ENCODE results near the gene MAP3K2.
"Not testable (repeated sequence)": the region's sequence is repeated elsewhere in the genome, so short reads cannot be mapped to it uniquely, and the experiment has no call there.

The MAP3K2 gene

DNA sequence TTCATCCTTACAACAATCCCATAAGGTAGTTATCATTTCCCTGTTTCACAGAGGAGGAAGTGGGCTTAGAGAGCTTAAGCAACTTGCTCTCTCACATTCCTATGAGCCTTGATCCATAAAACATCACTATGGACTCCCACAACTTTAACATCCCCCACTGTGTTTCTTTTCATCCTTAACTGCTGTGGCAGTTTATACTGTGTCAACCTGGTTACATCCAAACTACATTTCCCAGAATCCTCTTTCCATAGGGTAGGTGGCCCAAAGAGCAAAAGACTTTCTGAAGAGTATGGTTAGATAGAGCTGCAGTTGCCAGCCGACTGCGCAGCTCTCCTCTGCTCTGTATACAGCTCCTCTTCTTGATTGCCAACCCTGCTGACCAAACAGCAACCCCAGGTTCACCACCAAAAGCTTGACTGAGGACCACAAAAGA is 22.5 kb downstream of the MAP3K2 start:
- Mint-ChIP-seq H3K27me3 (no peaks in the 10 kb centered on the region), H3K36me3 (peaks cover 8% of the 10 kb centered on the region), H3K4me1 (peaks cover 40% of the 10 kb centered on the region), H3K27ac (peak overlapping the region; percentile 65), H3K4me3 (no peak overlapping the region), H3K9me3 (no peaks in the 10 kb centered on the region)
- no peak for DNase-seq (ENCODE audit: low spot score in 2 of 2)
- ATAC-seq (ENCODE audit: low read depth): peak; percentile 58

- Mint-ChIP-seq H3K27me3 (no peaks in the 10 kb centered on the region), H3K4me3 (no peak overlapping the region), H3K36me3 (peaks cover 2% of the 10 kb centered on the region), H3K9me3 (no peaks in the 10 kb centered on the region), H3K4me1 (peaks cover 50% of the 10 kb centered on the region), H3K27ac (no peak overlapping the region)
- ATAC-seq (ENCODE audit: low read depth) (no peak), DNase-seq (ENCODE audit: low spot score in 2 of 2) (no peak)
Measured at GRCh38 chr2:127362971-127363370, 24.8 kb downstream of the MAP3K2 start.

DNA sequence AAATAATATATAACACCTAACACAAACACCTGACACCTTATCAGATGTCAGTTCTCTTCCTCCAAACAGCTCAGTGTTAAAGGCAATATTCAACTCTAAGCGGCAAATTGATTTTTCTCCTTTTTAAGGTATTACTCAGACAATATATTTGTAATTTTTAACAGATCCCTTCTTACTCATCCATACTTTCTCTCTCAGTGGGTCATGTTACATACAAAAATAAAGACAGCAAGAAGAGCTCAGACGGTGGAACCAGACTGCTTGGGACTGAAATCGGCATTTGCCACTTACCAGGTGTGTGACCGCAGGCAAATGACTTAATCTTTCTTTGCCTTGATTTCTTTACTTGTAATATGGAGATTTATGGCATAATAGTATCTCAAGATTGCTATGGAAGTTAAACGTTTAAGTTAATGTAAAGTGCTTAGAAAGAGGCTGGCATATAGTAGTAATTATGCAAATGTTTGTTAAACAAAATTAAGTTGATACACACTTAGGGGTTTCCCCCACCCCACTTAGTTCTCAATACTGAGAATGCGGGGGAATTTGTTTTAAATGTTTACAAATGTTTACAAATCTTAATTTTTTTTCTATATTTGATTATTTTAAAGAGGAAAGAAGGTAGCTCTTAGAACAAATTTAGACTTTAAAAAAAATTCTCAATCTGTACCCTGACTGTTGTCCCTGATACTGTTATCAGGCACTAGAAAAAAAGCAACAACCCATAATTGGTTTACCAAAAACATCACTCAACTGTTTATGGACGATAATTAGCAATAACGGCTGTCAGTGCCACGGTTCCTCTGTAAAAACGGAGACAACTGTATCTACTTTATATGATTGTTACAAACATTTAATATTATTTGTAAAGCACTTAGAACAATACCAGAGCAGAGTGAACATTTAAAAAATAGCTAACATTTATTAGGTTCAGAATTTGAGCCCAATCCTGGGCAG is 25.6 kb downstream of the MAP3K2 start:
- Mint-ChIP-seq H3K4me1 (peaks cover 46% of the 10 kb centered on the region), H3K36me3 (peaks cover 2% of the 10 kb centered on the region), H3K27me3 (no peaks in the 10 kb centered on the region), H3K4me3 (no peak overlapping the region), H3K27ac (peak overlapping the region; percentile 71), H3K9me3 (no peaks in the 10 kb centered on the region)
- DNase-seq (ENCODE audit: low spot score in 2 of 2) (no peak), ATAC-seq (ENCODE audit: low read depth) (peak; percentile 53)

GRCh38 chr2:127360242-127360641 is 27.5 kb downstream of the MAP3K2 start:
- Mint-ChIP-seq H3K4me1 (peaks cover 47% of the 10 kb centered on the region), H3K9me3 (no peaks in the 10 kb centered on the region), H3K36me3 (peaks cover 3% of the 10 kb centered on the region), H3K4me3 (no peak overlapping the region), H3K27me3 (no peaks in the 10 kb centered on the region), H3K27ac (no peak overlapping the region)
- no peak for DNase-seq (ENCODE audit: low spot score in 2 of 2)
- no peak for ATAC-seq (ENCODE audit: low read depth)

- Mint-ChIP-seq H3K27ac (peak overlapping the region; percentile 22), H3K36me3 (peaks cover 5% of the 10 kb centered on the region), H3K4me3 (no peak overlapping the region)
Measured at GRCh38 chr2:127359520-127359919, 28.3 kb downstream of the MAP3K2 start.

DNA sequence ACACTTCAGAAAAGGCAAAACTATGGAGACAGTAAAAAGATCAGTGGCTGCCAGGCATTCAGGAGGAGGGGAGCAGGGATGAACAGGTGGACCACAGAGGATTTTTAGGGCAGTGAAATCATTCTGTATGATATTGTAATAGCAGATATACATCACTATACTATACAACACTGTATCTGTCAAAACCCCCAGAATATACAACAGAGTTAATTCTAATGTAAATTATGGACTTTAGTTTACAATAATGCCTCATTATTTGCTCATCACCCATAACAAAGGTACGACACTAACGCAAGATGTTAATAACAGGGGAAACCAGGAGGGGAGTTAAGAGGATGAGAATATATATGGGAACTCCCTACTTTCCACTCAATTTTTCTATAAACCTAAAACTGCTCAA is 28.8 kb downstream of the MAP3K2 start:
- DNase-seq (ENCODE audit: low spot score in 2 of 2) (no peak), ATAC-seq (ENCODE audit: low read depth) (no peak)
- Mint-ChIP-seq H3K4me3 (no peak overlapping the region), H3K9me3 (no peaks in the 10 kb centered on the region), H3K36me3 (peaks cover 5% of the 10 kb centered on the region), H3K4me1 (peaks cover 45% of the 10 kb centered on the region), H3K27ac (peak overlapping the region; percentile 22), H3K27me3 (no peaks in the 10 kb centered on the region)

More at GRCh38 chr2:127359520-127359919, 28.3 kb downstream of the MAP3K2 start:
- ATAC-seq (ENCODE audit: low read depth) (no peak), DNase-seq (ENCODE audit: low spot score in 2 of 2) (no peak)
- Mint-ChIP-seq H3K4me1 (peaks cover 47% of the 10 kb centered on the region), H3K9me3 (no peaks in the 10 kb centered on the region), H3K27me3 (no peaks in the 10 kb centered on the region)

DNA sequence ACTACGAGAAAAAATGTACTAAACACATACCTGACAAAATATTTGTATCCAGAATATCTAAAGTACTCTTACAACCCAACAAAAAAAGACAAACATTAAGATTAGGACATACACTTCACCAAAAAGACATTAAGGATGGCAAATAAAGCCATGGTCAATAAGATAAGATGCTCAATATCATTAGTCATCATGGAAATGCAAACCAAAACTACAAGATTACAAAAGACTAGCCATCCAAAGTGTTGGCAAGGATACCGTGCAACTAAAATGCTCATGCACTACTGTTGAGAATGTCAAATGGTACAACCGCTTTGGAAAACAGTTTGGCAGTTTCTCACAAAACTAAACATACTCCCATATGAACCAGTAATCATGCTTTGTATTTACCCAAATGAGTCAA is 29.7 kb downstream of the MAP3K2 start:
- DNase-seq (ENCODE audit: low spot score in 2 of 2) (no peak), ATAC-seq (ENCODE audit: low read depth) (no peak)
- H3K4me1 Mint-ChIP-seq: peaks cover 40% of the 10 kb centered on the region
- no peaks in the 10 kb centered on the region for H3K9me3 Mint-ChIP-seq
- peaks cover 5% of the 10 kb centered on the region for H3K36me3 Mint-ChIP-seq
- H3K27me3 Mint-ChIP-seq: no peaks in the 10 kb centered on the region
- no peak overlapping the region for H3K4me3 Mint-ChIP-seq
- H3K27ac Mint-ChIP-seq: no peak overlapping the region

DNA sequence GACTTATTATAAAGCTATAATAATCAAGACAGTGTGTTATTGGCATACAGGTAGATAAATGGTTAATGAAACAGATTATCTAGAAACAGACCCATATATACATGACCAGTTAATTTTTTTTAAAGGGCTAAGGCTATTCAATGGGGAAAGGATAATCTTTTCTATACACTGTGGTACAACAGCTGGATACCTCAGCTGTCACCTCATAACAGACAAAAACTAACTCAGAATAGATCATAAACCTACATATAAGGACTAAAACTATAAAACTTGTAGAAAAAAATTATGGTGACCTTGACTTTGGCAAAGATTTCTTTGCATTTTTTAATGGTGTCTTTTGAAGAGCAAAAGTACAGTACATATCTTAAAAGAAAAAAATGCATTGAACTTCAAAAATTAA is 30.2 kb downstream of the MAP3K2 start:
- no peaks in the 10 kb centered on the region for H3K9me3 Mint-ChIP-seq
- no peak overlapping the region for H3K4me3 Mint-ChIP-seq
- H3K27ac Mint-ChIP-seq: no peak overlapping the region
- peaks cover 40% of the 10 kb centered on the region for H3K4me1 Mint-ChIP-seq
- H3K36me3 Mint-ChIP-seq: peaks cover 5% of the 10 kb centered on the region
- no peak for DNase-seq (ENCODE audit: low spot score in 2 of 2)
- H3K27me3 Mint-ChIP-seq: no peaks in the 10 kb centered on the region
- no peak for ATAC-seq (ENCODE audit: low read depth)

GRCh38 chr2:127356531-127356930 is 31.2 kb downstream of the MAP3K2 start:
- Mint-ChIP-seq H3K4me3 (no peak overlapping the region), H3K36me3 (peaks cover 9% of the 10 kb centered on the region), H3K27ac (peak overlapping the region; percentile 31), H3K27me3 (no peaks in the 10 kb centered on the region), H3K9me3 (no peaks in the 10 kb centered on the region), H3K4me1 (peaks cover 42% of the 10 kb centered on the region)
- ATAC-seq (ENCODE audit: low read depth): no peak
- no peak for DNase-seq (ENCODE audit: low spot score in 2 of 2)

- H3K27me3 Mint-ChIP-seq: no peaks in the 10 kb centered on the region
- ATAC-seq (ENCODE audit: low read depth) (peak; percentile 75), DNase-seq (ENCODE audit: low spot score in 2 of 2) (peak in 1 of 2 donors; percentile 42)
- H3K9me3 Mint-ChIP-seq: no peaks in the 10 kb centered on the region
- H3K36me3 Mint-ChIP-seq: peaks cover 9% of the 10 kb centered on the region
- no peak overlapping the region for H3K4me3 Mint-ChIP-seq
- H3K27ac Mint-ChIP-seq: peak overlapping the region; percentile 35
- peaks cover 45% of the 10 kb centered on the region for H3K4me1 Mint-ChIP-seq
Measured at GRCh38 chr2:127355407-127356008, 32.3 kb downstream of the MAP3K2 start.

- H3K36me3 Mint-ChIP-seq; H3K9me3 Mint-ChIP-seq; H3K27ac Mint-ChIP-seq; DNase-seq (ENCODE audit: low spot score in 2 of 2); H3K27me3 Mint-ChIP-seq; H3K4me3 Mint-ChIP-seq; ATAC-seq (ENCODE audit: low read depth): not testable (repeated sequence)
- peaks cover 45% of the 10 kb centered on the region for H3K4me1 Mint-ChIP-seq
Measured at GRCh38 chr2:127353873-127354676, 33.7 kb downstream of the MAP3K2 start.

GRCh38 chr2:127353223-127353622 is 34.6 kb downstream of the MAP3K2 start:
- H3K27me3 Mint-ChIP-seq; H3K4me3 Mint-ChIP-seq; H3K36me3 Mint-ChIP-seq; ATAC-seq (ENCODE audit: low read depth); H3K9me3 Mint-ChIP-seq; DNase-seq (ENCODE audit: low spot score in 2 of 2); H3K27ac Mint-ChIP-seq: not testable (repeated sequence)
- H3K4me1 Mint-ChIP-seq: peaks cover 45% of the 10 kb centered on the region

DNA sequence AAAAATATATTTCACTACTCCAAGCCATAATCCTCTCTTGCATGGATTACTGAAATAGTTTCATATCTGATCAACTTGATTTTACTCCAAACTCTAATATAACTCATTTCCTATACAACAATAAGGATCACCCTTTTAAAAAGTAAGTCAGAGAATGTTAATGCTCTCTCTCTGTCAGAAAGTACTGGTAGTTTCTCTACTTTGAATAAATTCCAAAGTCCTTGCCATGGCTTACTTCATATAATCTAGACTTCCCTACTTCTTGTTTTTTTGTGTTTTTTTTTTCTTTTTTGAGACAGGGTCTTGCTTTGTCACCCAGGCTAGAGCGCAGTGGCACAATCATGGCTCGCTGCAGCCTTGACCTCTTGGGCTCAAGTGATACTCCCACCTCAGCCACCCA is 36.2 kb downstream of the MAP3K2 start:
- no peak overlapping the region for H3K27ac Mint-ChIP-seq
- peaks cover 7% of the 10 kb centered on the region for H3K36me3 Mint-ChIP-seq
- peaks cover 48% of the 10 kb centered on the region for H3K4me1 Mint-ChIP-seq

More for the DNA sequence above, 36.2 kb downstream of the MAP3K2 start:
- Mint-ChIP-seq H3K27me3 (no peaks in the 10 kb centered on the region), H3K9me3 (no peaks in the 10 kb centered on the region), H3K4me3 (no peak overlapping the region)
- DNase-seq (ENCODE audit: low spot score in 2 of 2): no peak
- no peak for ATAC-seq (ENCODE audit: low read depth)
